ENCODE measurements around the gene NEK8.

Gene NEK8

DNA sequence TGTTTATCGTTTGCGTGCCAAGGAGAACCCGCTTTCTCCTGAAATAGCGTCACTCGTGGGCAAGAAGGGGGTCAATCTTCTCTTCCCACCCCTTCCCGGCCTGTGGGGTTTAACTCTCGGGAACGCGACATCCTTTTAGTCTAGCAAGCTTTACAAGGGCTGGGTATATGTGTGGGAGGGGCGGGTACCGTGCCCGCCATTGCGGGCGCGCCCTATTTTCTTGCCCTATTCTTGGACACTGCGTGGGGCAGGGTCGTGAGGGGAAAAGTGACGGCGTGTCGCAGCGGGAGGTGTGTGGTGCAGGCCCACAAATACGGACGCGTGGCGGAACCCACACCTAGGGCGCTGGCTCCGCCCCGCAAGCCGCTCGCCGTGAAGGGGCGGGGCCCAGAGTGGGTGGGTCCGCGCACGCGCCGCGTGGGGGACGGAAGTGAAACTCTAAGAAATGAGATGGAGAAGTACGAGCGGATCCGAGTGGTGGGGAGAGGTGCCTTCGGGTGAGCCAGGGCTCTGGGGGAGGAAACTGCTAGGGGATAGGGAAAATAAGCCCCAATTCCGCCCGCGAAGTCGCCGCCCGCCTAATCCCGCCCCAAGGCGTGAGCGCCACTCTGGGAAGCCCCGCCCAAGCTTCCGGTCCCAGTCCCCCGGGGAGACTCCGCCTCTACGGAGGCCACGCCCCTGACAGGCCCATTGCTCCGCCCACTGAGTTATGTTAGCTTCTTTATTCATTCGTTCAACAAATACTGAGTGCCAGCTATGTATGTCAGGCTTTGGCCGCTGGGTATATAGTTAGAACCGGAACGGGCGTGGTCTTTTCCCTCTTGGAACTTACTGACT is at the start of gene NEK8:
TSS of gene NEK8 (plus strand) at position 425 of the 837 bp plus-strand sequence. CDS start at position 451, 26 bp downstream.
- DNase-seq: peak; percentile 93 to 94

DNA sequence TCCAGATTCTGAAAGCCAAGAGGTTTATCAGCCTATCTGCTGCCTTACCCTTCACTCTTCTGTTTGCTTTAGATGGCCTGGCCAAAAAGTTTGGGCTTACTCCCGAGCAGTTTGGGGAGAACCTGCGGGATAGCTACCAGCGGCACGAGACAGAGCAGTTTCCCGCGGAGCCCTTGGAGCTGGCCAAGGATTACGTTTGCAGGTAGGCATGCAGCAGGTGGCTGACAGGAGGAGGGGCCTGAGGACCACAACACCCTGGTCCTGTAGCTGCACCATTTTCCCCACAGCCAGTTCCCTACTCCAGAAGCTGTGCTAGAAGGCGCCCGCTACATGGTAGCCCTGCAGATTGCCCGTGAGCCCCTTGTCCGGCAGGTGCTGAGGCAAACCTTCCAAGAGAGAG is 45.9 kb upstream of the NEK8 start:
- DNase-seq: no peak

DNA sequence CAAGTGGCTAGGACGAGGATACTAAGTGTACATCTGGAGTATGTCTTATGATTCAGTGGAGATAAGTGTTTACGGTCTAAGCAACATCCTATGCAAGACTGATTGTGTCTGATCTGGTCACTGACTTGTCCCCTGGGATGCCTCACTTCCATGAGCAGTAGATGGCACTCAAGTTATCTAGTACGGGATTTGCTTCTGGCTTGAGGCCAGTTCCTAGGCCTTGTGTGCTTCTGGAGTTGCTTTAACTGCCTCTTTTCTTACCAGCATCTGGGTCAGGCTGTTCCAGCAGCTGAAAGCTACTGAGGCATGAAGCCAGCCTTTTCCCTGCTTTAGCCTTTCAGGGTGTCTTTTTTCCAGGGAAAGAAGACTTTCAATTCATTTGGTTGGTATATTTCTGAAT is 43.6 kb upstream of the NEK8 start:
- no peak for DNase-seq

DNA sequence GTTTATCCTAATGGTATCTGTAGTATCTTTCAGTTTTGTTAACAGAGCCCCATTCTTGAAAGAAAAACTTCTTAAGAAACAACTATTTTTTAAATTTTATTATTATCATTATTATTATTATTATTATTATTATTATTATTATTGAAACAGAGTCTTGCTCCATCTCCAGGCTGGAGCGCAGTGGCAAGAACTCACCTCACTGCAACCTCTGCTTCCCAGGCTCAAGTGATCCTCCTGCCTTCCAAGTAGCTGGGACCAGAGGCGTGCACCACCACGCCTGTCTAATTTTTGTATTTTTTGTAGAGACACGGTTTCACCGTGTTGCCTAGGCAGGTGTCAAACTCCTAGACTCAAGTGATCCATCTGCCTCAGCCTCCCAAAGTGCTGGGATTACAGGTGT is 43.2 kb upstream of the NEK8 start:
- DNase-seq: no peak

DNA sequence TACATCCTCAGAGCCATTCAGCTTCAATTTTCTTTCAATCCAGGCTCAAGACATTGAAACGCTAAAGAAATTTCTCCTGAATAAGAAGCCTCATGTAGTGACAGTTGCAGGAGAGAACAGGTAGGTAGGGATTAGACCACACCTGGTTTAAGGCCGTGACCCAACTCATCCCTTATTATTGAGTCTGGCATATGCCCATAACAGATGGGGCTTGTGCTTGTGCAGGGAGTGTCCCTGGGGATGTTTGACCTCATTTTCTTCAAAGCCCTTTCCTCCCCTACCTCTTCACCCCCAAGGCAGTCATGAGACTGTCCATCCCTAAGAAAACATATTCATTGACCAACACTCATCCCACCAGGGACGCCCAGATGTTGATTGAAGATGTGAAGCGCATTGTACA is 42.3 kb upstream of the NEK8 start:
- no peak for DNase-seq

DNA sequence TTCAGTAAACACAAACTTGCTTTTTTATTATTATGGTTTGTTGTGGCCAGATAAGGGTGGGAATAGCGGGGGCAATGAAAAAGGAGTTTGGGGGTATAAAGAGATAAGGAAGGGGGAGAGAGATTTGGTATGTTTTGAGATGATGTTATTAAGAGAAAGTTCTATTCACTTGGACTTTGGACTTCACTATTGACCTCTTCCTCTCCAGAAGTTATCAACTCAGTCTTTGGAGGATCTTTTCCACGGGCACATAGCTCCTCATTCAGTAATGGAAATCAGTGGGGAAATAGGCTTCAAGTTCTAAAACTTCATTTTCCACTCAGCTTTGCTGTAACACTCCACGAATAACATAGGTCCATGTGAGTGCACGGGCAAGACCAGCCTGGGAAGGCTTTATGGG is 40.1 kb upstream of the NEK8 start:
- no peak for DNase-seq

DNA sequence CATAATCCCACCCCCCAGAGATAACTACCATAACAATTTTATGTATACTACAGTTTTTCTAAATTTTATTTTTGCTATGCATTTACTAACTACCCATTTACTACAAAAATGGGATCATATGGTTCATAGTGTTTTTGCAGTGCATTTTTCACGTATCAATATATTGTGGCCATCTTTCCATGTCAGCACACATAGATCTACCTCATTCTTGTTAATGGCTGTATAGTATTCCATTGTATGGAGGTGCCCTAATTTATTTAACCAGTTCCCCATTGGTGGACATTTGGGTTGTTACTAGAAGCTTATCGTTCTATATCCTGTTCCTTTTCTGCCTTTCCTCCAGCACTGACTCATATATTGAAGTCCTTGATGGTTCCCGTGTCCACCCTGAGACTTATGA is 39.6 kb upstream of the NEK8 start:
- DNase-seq: no peak

DNA sequence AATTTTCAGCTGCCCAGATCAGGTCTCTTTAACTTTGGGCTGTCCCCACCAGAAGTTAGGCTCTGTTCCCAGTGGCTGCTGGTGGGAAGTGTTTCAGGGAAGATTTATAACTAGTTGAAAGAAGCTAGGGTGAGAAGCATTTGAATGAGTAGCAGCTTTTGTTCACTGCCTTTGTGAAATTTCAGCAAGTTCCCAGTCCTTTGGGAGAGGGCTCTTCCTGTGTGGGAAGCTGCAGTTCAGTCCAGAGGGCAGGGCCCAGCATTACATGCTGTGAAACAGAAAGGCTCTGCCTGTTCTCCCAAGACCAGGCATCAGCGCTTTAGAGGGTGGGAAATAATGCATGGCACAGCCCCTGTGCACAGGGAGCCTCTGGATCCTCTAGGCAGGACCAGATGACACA is 34.7 kb upstream of the NEK8 start:
- DNase-seq: no peak

DNA sequence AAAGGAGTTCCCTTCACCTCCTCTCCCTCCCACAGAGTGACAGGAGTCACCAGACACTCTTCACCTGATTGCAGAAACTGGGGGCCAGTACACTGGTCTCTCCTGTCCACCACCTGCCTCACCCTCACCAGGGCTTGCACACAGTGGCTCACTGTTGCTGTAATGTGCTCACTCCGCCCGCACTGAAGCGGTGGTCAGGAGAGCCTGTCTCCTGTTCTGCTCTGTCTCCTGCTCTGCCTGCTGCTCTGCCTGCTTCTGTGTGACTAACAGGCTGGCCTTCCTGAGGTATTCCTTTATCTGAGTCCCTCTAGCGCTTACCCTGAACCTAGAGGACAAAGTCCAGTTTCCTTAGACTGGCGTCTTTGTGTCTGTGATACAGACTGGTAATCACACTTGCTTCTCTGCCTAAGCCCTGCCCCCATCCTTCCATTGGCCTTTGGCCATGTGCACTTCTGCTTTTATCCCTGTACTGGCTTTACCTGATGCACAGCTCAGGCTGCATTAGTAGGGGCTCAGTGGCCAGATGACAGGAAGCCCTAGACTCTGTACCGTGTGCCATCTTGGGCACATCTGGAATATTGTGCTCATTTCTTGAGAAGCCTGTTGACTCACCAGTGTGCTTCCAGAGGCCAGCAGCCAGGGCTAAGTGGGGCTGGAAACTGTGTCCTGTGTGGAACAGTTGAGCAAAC is 30.2 kb upstream of the NEK8 start:
- no peak for DNase-seq

DNA sequence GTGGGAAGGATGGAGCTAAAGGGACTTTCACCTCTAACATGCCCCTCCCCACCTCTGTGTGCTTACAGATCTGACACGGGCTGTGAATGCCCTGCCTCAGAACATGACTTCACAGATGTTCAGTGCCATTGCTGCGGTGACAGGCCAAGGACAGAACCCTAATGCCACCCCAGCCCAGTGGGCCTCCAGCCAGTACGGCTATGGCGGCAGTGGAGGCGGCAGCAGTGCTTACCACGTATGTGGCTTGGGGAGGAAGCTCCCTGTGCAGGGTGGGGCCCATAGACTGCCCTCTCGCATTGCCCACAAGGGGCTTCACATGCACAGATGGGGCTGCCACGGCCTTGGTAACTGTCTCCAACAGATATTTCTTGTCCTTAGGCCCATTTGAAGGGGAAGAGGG is 28.3 kb upstream of the NEK8 start:
- DNase-seq: no peak

DNA sequence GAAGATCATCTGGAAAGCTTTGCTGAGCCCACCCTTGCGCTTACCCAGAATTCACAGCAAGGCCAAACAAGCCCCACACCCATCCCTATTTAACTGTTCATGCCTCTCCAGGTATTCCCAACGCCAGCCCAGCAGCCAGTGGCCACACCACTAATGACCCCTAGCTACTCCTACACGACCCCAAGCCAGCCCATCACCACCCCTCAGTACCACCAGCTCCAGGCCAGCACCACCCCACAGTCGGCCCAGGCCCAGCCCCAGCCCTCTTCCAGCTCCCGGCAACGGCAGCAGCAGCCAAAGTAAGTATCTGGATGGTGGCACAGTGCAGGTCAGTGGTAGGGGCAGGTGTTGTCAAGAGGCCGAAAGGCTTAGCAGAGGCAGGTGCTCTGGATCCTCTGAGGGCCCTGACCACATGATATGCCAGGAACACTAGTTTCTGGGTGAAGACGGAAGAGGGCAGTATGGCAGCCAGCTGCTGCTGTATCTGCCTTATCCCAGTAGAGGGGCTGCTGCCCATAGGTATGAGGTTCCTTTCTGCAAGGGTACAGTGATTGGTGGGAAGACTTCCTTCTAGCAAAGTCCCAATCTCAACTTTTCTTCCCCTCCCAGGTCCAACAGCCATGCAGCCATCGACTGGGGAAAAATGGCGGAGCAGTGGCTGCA is 27.6 kb upstream of the NEK8 start:
- DNase-seq: no peak

DNA sequence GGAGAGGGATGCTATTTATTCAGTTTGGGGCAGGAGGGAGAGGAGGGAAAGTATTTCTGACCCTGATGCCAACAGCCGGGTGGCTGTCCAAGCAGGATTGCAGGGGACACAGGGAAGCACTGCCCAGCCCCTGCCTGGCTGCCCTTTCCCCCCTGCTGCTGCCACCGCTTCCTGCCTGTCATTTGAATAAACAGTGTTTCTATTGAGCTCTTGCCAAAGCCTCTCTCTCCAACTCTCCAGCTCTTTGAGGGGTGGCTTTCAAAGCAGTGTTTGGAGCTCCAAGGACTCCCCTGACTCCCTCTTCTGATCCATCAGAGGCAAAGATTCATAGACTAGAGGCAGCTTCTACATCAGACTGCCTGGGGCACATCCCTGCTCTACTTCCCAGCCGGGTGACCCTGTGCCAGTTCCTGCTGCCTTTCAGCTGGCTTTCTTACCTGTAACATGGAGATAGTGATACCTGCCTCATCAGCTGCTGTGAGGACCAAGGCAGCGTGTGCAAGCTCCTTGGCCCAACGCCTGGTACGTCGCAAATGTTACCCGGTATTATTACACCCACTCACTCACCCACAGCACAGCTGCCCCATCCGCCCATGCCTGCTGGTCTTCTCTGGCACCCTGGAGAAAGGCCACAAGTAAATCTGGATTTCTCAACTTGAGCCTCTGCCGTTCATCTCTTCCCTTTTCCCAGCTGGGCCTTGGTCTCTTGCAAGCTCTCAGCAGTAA is 26.4 kb upstream of the NEK8 start:
- no peak for DNase-seq

DNA sequence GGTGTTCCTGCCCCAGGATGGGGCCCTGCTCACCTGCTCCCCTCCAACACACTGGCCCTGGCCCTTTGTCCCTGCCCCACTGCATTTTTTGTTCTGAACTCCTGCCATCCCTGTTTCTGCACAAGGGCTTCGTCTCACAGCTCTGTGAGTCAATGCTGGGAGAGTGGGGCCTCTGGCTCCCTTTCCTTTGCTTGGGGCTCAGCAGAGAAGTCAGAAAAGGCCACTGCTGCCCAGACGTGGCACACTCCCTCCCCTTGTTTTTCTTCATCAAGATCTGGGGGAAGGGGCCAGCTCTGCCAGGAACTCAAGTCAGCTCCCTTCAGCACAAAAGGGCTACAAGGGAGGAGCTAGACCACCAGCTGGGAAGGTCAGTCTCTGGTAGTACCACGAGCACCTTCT is 25.8 kb upstream of the NEK8 start:
- DNase-seq: no peak

DNA sequence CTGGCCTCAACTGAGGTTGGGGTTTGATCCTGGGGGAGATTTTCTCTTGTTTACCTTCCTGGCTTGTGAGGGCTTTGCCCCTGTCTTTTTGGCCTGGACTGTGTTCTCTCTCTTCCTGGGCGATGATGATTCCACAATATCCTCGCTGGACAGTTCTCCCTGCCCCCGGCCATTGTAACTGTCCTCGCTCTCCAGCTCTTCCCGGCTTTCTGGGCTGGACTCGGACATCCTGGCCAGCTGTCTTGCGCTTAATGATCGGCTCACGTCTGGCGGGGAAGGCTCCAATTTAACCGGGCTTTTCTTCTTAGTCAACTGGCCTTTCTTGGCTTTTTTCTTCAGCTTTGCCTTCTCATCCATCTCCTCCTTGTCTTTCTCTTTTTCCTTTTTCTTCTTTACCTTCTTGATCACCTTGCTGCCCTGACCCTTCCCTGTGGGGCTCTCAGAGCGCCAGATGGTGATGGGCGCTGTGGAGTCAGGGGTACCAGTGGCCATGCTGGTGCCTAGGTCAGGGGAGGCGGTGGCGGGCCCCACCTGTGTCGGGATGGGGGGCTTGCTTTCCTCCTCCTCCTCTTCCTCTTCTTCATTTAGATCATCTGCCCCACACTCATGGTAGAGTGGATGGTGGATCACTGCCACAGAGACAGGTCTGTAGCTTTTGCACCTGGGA is 24.9 kb upstream of the NEK8 start:
- no peak for DNase-seq

DNA sequence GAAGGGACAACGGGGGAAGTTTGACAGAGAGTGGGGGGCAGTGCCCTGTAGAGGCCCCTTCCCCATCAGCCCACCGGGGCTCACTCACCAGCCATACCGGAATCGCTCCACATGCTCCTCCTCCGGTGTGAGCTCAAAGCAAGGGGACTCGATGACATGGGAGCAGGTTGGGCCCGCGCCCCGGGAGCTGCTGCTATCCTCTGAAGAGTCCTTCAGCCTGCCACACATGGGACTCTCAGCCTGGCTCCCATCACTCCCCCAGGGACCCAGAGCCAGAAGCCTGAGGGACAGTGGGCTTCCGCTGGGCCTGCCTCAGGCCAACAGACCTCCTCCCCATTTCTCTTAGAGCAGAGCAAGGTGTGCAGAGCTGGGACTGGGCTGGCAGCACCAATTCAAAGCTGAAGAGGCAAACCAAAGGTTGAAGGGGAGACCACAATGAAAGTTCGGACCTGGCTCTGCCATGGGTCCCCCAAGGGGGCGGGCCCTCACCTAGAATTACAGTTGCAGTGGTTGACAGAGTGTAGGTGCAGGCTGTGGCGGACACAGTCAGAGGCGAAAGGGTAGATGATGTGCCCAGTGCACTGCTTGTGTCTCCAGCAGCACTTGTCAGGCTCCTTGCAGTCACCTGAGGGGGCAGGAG is 24.2 kb upstream of the NEK8 start:
- no peak for DNase-seq

DNA sequence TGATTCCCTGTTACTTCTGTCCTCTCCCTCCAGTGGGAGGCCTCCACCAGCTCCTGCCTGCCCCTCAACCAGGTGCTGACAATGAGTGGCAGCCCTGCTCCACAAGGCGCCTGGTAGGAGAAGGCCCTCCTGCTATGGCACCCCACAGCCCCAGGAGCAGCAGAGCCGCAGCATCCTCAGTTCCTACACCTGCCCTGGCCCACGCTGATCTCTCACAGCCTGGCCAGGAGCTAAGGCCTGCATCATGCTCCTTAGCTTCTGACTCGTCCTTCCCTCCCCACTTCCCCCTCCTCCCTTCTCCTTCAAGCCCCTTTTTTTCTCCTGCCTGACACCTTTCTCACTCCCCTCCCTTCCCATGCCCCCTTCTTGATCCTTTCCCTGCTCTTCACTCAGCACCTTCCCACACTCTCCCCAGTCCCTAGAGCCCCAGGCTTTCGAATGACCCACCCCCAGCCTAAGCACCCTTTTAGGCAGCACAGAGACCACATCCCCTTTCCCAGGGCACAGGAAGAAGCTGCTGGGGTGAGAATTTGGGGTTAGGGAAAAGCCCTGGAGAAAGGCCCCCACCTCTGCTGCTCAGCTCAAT is 23.4 kb upstream of the NEK8 start:
- no peak for DNase-seq

DNA sequence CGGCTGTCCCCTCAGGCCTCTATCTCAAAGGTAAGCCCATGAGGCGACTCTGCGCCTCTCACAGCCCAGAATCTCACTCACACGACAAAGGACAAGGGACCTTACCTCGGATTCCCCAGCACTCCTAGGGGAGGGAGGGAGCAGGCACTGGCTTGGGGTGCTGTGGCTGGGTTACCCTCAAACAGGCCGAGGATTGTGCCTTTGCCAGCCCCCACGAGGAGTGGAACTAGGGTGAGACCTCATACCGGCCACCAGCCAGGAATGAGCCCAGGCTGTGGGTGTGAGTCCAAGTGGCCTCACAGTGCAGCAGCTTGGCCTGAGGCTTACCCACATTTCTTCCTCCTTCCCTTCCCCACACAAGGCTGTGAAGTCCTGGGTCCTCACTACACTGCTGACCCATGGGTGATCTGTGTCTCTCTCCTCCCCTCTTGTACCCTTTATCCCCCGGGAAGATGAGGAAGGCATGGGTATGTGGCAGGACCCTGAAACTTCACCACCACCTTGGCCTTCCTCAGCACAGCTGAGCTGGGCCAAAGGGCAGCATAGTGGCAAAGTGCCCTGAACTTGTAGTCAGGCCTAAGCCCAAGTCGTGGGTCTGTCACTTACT is 22.8 kb upstream of the NEK8 start:
- no peak for DNase-seq

DNA sequence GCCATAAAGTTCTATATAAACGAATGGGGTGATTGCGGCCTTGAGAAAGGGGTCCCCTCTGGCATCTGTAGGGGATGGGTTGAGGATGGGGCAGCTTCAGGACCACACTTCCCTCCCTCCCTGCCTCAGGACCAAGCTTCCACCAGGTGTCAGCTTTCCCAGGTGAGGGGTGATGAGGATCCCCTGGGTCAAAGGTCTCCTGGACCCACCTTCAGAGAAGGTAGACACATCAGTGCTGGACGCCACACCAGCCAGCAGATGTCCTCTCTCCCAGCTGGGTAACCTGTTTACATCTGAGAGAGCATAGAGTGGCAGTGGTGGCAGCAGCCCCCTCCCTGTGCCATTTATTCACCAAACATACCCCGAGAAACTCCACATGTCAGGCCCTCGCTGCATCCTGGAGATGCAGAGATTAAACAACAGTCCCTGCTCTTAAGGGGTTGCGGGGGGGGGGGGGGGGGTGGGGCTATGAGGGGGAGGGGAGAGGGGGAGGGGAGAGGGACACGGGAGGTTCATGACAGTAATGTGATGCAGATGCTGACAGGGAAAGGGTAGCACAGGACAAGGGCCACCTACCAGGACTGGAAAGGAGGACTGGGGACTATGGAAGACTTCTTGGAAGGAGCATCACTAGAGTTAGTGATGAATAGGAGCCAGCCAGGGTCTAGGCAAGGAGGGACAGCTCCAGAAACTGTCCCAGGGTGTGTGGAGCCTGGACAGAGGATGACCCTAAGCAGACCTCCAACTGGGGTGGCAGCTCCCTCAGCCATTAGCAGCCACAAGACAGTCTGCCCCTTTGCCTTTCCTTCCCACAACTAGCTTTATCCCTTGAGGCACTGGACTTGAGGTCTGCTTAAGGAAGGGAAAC is 21.9 kb upstream of the NEK8 start:
- DNase-seq: no peak

DNA sequence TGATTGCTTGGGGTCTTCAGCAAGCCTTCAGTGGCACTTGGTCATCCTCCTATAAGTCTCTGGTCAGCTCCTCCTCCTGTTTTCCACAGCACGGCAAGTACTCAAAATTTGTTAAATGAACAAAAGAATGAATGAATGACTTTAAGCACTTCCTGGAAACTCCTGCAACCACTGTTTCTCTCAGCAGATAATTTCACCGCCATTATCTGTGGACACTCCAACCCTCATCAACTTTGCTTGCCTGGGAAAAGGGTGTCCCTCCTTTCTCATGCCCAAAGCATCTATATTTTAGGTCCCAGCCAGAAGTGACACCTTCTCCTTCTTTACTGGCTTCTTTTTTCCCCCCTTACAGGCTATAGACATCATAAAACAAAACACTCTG is 21.3 kb upstream of the NEK8 start:
- DNase-seq: no peak

Data from bone marrow (tissue), 2 donors.